Smooth muscle cell (in vitro differentiated cells): ENCODE data around the gene SEMA3G. TPM values are rescaled to one million over a fixed set of nuclear protein-coding genes. Genes with fewer than 3 reads are reported as not detected.
A peak's percentile ranks its signal among the peaks of the same experiment; 100 is the strongest.

Experiments
- DNase-seq: peaks from one replicate; lab custom pipeline; 2025; ENCODE audit not compliant: unreplicated experiment; lab: John Stamatoyannopoulos, UW
- H2AFZ ChIP-seq: fragments of 200-600 bp; sonication (generic); 2 replicates; pipeline ENCODE4 v1.6.0; 2016; ENCODE audit warnings: antibody characterized with exemption, low read depth, mild to moderate bottlenecking
- H3F3A ChIP-seq: fragments of 200-600 bp; sonication (generic); 2 replicates; pipeline ENCODE4 v1.6.0; 2017; ENCODE audit warnings: antibody characterized with exemption, low read depth
- H3K27ac ChIP-seq: fragments of 200-600 bp; sonication (generic); 2 replicates; pipeline ENCODE4 v1.5.1; 2016; ENCODE audit warnings: low read depth, mild to moderate bottlenecking
- H3K27me3 ChIP-seq: fragments of 200-600 bp; sonication (generic); 2 replicates; pipeline ENCODE4 v1.6.1; 2016; ENCODE audit warnings: low read depth, mild to moderate bottlenecking
- H3K36me3 ChIP-seq: fragments of 200-600 bp; sonication (generic); 2 replicates; pipeline ENCODE4 v1.5.1; 2016; ENCODE audit warnings: low read depth
- H3K4me1 ChIP-seq: fragments of 200-600 bp; sonication (generic); 2 replicates; pipeline ENCODE4 v1.5.1; 2016; ENCODE audit warnings: low read depth
- H3K4me2 ChIP-seq: fragments of 200-600 bp; sonication (generic); 2 replicates; pipeline ENCODE4 v1.6.0; 2016; ENCODE audit warnings: mild to moderate bottlenecking
- H3K4me3 ChIP-seq: fragments of 200-600 bp; sonication (generic); 2 replicates; pipeline ENCODE4 v1.5.1; 2016; ENCODE audit warnings: mild to moderate bottlenecking
- H3K79me2 ChIP-seq: fragments of 200-600 bp; sonication (generic); 2 replicates; pipeline ENCODE4 v1.6.0; 2016; ENCODE audit warnings: low read depth, mild to moderate bottlenecking
- H3K9ac ChIP-seq: fragments of 200-600 bp; sonication (generic); 2 replicates; pipeline ENCODE4 v1.6.0; 2016; ENCODE audit warnings: low read depth
- H3K9me3 ChIP-seq: fragments of 200-600 bp; sonication (generic); replicated peaks from 2 replicates; pipeline ENCODE4 v1.5.1; 2016; ENCODE audit warnings: low read depth
- H4K20me1 ChIP-seq: fragments of 200-600 bp; sonication (generic); 2 replicates; pipeline ENCODE4 v1.6.0; 2016; ENCODE audit warnings: low read depth
- whole genome bisulfite sequencing: methylation state at CpG from one replicate; pipeline ENCODE4 v1.1.7; 2016; ENCODE audit warnings: low lambda C conversion rate; 5-methylcytosine and 5-hydroxymethylcytosine counted together
- polyA plus RNA-seq: library from polyadenylated mRNA; unstranded; fragments of >200 nt; fragmentation: Nextera tagmentation; extraction: Ambion mirVana; gene quantifications from 2 replicates; pipeline ENCODE4 v1.2.1, GENCODE V29; 2016
- total RNA-seq: library from RNA; depleted of rRNA; stranded (reverse); fragments of >200 nt; gene quantifications from 2 replicates; pipeline ENCODE4 v1.2.3, GENCODE V29; 2014
- TF ChIP-seq, protein P1 (sequence below): fragments of 200-600 bp; sonication (generic); IDR thresholded peaks from 2 replicates; pipeline ENCODE4 v1.5.1; 2017; ENCODE audit warnings: borderline replicate concordance, mild to moderate bottlenecking, antibody characterized with exemption; ENCODE audit not compliant: insufficient read depth, poor library complexity, severe bottlenecking

Gene SEMA3G
- total and polyA plus RNA-seq, 2 experiments from 2014 or later = 0.09 TPM

GRCh38 chr3:52433996-52434479, 10.9 kb downstream of the SEMA3G start:
- H3K9ac ChIP-seq = no peak overlapping the region
- no peaks in the 10 kb centered on the region for H3K79me2 ChIP-seq
- no peaks in the 10 kb centered on the region for H4K20me1 ChIP-seq
- no peak overlapping the region for H3K27ac ChIP-seq
- TF ChIP-seq, protein P1, sequence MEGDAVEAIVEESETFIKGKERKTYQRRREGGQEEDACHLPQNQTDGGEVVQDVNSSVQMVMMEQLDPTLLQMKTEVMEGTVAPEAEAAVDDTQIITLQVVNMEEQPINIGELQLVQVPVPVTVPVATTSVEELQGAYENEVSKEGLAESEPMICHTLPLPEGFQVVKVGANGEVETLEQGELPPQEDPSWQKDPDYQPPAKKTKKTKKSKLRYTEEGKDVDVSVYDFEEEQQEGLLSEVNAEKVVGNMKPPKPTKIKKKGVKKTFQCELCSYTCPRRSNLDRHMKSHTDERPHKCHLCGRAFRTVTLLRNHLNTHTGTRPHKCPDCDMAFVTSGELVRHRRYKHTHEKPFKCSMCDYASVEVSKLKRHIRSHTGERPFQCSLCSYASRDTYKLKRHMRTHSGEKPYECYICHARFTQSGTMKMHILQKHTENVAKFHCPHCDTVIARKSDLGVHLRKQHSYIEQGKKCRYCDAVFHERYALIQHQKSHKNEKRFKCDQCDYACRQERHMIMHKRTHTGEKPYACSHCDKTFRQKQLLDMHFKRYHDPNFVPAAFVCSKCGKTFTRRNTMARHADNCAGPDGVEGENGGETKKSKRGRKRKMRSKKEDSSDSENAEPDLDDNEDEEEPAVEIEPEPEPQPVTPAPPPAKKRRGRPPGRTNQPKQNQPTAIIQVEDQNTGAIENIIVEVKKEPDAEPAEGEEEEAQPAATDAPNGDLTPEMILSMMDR = no peak
- DNase-seq = no peak
- no peaks in the 10 kb centered on the region for H3K27me3 ChIP-seq
- H2AFZ ChIP-seq = peak overlapping the region; percentile 30
- H3K4me1 ChIP-seq = peaks cover 14% of the 10 kb centered on the region
- H3K36me3 ChIP-seq = no peaks in the 10 kb centered on the region
- H3K9me3 ChIP-seq = no peaks in the 10 kb centered on the region
- H3K4me2 ChIP-seq = no peak overlapping the region
- no peak overlapping the region for H3K4me3 ChIP-seq
- 90% methylated on average over 6 of the region's 6 CpGs for WGBS
- H3F3A ChIP-seq = no peaks in the 10 kb centered on the region

GRCh38 chr3:52433328-52433995, 11.4 kb downstream of the SEMA3G start:
- DNase-seq = no peak
- WGBS = 66% methylated on average over 10 of the region's 10 CpGs
- H3K4me3 ChIP-seq = no peak overlapping the region
- no peaks in the 10 kb centered on the region for H3K79me2 ChIP-seq
- H3K9me3 ChIP-seq = no peaks in the 10 kb centered on the region
- H2AFZ ChIP-seq = peak overlapping the region; percentile 30
- no peak overlapping the region for H3K27ac ChIP-seq
- TF ChIP-seq, protein P1 = no peak
- H3K27me3 ChIP-seq = no peaks in the 10 kb centered on the region
- no peaks in the 10 kb centered on the region for H3F3A ChIP-seq
- H4K20me1 ChIP-seq = no peaks in the 10 kb centered on the region
- no peaks in the 10 kb centered on the region for H3K36me3 ChIP-seq
- no peak overlapping the region for H3K9ac ChIP-seq
- peaks cover 14% of the 10 kb centered on the region for H3K4me1 ChIP-seq
- H3K4me2 ChIP-seq = no peak overlapping the region

GRCh38 chr3:52432691-52433141, 12.2 kb downstream of the SEMA3G start:
- Histone ChIP-seq H3F3A (no peaks in the 10 kb centered on the region), H3K36me3 (no peaks in the 10 kb centered on the region), H2AFZ (no peak overlapping the region), H3K79me2 (no peaks in the 10 kb centered on the region), H3K4me2 (no peak overlapping the region), H3K4me3 (no peak overlapping the region), H3K9me3 (no peaks in the 10 kb centered on the region), H3K27me3 (no peaks in the 10 kb centered on the region), H3K9ac (no peak overlapping the region), H3K27ac (no peak overlapping the region), H4K20me1 (no peaks in the 10 kb centered on the region), H3K4me1 (peaks cover 14% of the 10 kb centered on the region)
- TF ChIP-seq, protein P1 = no peak
- 65% methylated on average over 4 of the region's 4 CpGs for WGBS
- no peak for DNase-seq

DNA sequence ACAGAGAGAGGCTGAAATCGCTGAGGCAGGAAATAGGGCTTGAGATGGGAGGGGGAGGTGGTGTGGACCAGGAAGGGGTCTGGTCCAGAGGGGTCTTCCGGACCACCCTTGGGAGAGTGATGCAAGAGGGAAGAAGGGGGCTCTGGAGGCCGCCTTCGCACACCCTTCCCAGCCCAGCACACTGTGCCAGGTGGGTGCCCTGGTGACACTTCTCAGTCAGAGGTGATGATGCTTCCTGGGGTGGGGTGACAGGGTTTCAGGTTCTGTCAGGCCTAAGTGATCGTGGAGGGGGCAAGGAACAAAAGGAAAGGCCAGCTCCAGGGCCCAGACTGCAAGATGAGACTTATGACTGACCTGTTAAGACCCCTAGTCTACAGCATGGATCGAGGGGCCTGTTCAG, 12.7 kb downstream of the SEMA3G start:
- H3K9me3 ChIP-seq = no peaks in the 10 kb centered on the region
- peaks cover 14% of the 10 kb centered on the region for H3K4me1 ChIP-seq
- no peaks in the 10 kb centered on the region for H3K79me2 ChIP-seq
- DNase-seq = no peak
- H2AFZ ChIP-seq = no peak overlapping the region
- H3F3A ChIP-seq = no peaks in the 10 kb centered on the region
- no peaks in the 10 kb centered on the region for H4K20me1 ChIP-seq
- H3K4me3 ChIP-seq = no peak overlapping the region
- H3K9ac ChIP-seq = no peak overlapping the region
- 80% methylated on average over 6 of the region's 6 CpGs for WGBS
- H3K27me3 ChIP-seq = no peaks in the 10 kb centered on the region
- H3K27ac ChIP-seq = no peak overlapping the region
- TF ChIP-seq, protein P1 = no peak
- no peak overlapping the region for H3K4me2 ChIP-seq
- no peaks in the 10 kb centered on the region for H3K36me3 ChIP-seq
